Measurements from ENCODE around the gene HTRA3. TPM values are rescaled to one million over a fixed set of nuclear protein-coding genes. Genes with fewer than 3 reads are reported as not detected.

The HTRA3 gene
- total RNA-seq, 1 donor from 2014 or later: 3.5 TPM

- DNase-seq (ENCODE audit: low spot score): peak; percentile 56
- no peak overlapping the region for H3K27ac Mint-ChIP-seq (ENCODE audit: unreplicated experiment)
- no peak overlapping the region for H3K4me3 Mint-ChIP-seq (ENCODE audit: unreplicated experiment)
- H3K4me1 Mint-ChIP-seq (ENCODE audit: low read depth): peaks cover 5% of the 10 kb centered on the region
- peaks cover 5% of the 10 kb centered on the region for H3K36me3 Mint-ChIP-seq (ENCODE audit: low read depth)
- H3K9me3 Mint-ChIP-seq (ENCODE audit: low read depth): peaks cover 12% of the 10 kb centered on the region
- TF ChIP-seq, protein P1, sequence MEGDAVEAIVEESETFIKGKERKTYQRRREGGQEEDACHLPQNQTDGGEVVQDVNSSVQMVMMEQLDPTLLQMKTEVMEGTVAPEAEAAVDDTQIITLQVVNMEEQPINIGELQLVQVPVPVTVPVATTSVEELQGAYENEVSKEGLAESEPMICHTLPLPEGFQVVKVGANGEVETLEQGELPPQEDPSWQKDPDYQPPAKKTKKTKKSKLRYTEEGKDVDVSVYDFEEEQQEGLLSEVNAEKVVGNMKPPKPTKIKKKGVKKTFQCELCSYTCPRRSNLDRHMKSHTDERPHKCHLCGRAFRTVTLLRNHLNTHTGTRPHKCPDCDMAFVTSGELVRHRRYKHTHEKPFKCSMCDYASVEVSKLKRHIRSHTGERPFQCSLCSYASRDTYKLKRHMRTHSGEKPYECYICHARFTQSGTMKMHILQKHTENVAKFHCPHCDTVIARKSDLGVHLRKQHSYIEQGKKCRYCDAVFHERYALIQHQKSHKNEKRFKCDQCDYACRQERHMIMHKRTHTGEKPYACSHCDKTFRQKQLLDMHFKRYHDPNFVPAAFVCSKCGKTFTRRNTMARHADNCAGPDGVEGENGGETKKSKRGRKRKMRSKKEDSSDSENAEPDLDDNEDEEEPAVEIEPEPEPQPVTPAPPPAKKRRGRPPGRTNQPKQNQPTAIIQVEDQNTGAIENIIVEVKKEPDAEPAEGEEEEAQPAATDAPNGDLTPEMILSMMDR (IDR thresholded peaks at IDR 0.05): no peak
- H3K27me3 Mint-ChIP-seq (ENCODE audit: low read depth): no peaks in the 10 kb centered on the region
These were observed 62.7 kb downstream of the HTRA3 start for GRCh38 chr4:8332038-8332857.

DNA sequence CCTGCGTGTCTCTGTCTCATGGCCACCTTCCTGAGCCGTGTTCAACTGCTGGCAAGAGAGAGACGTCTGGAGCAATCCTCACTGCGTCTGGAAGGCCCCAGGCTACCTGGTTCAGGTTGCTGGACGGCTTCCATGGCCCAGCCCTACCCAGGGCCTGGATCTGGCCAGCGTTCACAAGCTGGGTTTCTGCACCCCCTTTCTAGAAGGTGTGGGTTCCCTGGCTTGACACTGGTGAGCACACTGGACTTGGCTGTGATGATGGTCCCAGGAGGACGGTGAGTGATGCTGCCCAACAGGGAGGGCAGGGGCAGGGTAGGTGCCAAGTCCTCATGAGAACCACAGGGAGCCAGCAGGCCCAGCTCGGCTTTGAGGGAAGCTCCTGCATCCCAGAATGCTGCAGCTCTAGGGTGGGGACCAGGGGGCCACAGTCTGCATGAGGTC lies 63.4 kb downstream of the HTRA3 start:
- Mint-ChIP-seq H3K27me3 (ENCODE audit: low read depth) (no peaks in the 10 kb centered on the region), H3K4me3 (ENCODE audit: unreplicated experiment) (no peak overlapping the region), H3K36me3 (ENCODE audit: low read depth) (peaks cover 5% of the 10 kb centered on the region), H3K4me1 (ENCODE audit: low read depth) (peaks cover 5% of the 10 kb centered on the region), H3K9me3 (ENCODE audit: low read depth) (peaks cover 12% of the 10 kb centered on the region), H3K27ac (ENCODE audit: unreplicated experiment) (no peak overlapping the region)
- TF ChIP-seq, protein P1 (IDR thresholded peaks at IDR 0.05): no peak
- peak; percentile 54 for DNase-seq (ENCODE audit: low spot score)

- no peak overlapping the region for H3K27ac Mint-ChIP-seq (ENCODE audit: unreplicated experiment)
These were observed 64.3 kb downstream of the HTRA3 start for GRCh38 chr4:8333726-8334460.

DNA sequence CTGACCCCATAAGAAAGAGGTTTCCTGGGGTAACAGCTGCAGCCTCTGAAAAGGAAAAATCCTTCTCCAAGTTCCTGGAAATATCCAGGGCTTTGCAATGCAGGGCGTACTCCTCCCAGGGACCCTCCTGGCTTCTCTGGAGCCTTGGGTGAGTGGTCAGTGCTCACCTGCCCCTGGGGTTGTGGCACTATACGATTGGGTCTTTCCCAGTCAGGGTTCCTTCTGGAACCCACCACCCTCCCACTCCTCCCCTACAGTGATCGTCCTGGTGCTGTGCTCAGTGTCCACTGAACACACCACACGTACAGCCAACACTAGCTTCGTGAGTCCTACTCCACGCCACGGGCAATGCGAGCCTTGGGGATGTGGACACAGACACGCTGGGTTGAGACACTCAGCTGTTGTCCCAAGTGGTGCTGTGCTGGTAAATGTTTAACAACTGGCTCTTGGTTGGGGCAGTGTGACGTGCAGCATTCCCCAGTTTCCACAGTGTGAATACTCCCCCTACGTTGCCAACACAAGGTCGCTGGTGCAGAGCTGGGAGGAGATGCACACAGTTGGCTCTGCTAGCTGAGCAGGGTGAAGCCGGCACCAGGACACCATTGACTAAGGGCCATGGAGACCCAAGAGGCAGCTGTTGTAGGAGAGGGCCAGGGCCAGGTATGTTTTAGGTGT lies 65.4 kb downstream of the HTRA3 start:
- Mint-ChIP-seq H3K27ac (ENCODE audit: unreplicated experiment) (no peak overlapping the region), H3K4me1 (ENCODE audit: low read depth) (peaks cover 5% of the 10 kb centered on the region), H3K36me3 (ENCODE audit: low read depth) (peaks cover 5% of the 10 kb centered on the region), H3K9me3 (ENCODE audit: low read depth) (peaks cover 12% of the 10 kb centered on the region), H3K27me3 (ENCODE audit: low read depth) (no peaks in the 10 kb centered on the region), H3K4me3 (ENCODE audit: unreplicated experiment) (no peak overlapping the region)
- TF ChIP-seq, protein P1 (IDR thresholded peaks at IDR 0.05): no peak
- DNase-seq (ENCODE audit: low spot score): peak; percentile 70

More at GRCh38 chr4:8333726-8334460, 64.3 kb downstream of the HTRA3 start:
- Mint-ChIP-seq H3K9me3 (ENCODE audit: low read depth) (peaks cover 12% of the 10 kb centered on the region), H3K4me1 (ENCODE audit: low read depth) (peaks cover 5% of the 10 kb centered on the region), H3K27me3 (ENCODE audit: low read depth) (no peaks in the 10 kb centered on the region), H3K36me3 (ENCODE audit: low read depth) (peaks cover 5% of the 10 kb centered on the region), H3K4me3 (ENCODE audit: unreplicated experiment) (no peak overlapping the region)
- TF ChIP-seq, protein P1 (IDR thresholded peaks at IDR 0.05): no peak
- DNase-seq (ENCODE audit: low spot score): peak; percentile 51

- DNase-seq (ENCODE audit: low spot score): no peak
- Mint-ChIP-seq H3K4me3 (ENCODE audit: unreplicated experiment) (no peak overlapping the region), H3K27me3 (ENCODE audit: low read depth) (no peaks in the 10 kb centered on the region), H3K9me3 (ENCODE audit: low read depth) (peaks cover 12% of the 10 kb centered on the region), H3K36me3 (ENCODE audit: low read depth) (peaks cover 5% of the 10 kb centered on the region), H3K27ac (ENCODE audit: unreplicated experiment) (no peak overlapping the region), H3K4me1 (ENCODE audit: low read depth) (peaks cover 3% of the 10 kb centered on the region)
- TF ChIP-seq, protein P1 (IDR thresholded peaks at IDR 0.05): no peak
These were observed 66.3 kb downstream of the HTRA3 start for GRCh38 chr4:8335848-8336247.

Measured in chondrocyte (in vitro differentiated cells).